ENCODE measurements around the gene COL4A6. TPM values are rescaled to one million over a fixed set of nuclear protein-coding genes. Genes with fewer than 3 reads are reported as not detected.
"Not testable (repeated sequence)": the region's sequence is repeated elsewhere in the genome, so short reads cannot be mapped to it uniquely, and the experiment has no call there.

COL4A6 gene
- total RNA-seq, 2 donors from 2014 or later, result not detected

DNA sequence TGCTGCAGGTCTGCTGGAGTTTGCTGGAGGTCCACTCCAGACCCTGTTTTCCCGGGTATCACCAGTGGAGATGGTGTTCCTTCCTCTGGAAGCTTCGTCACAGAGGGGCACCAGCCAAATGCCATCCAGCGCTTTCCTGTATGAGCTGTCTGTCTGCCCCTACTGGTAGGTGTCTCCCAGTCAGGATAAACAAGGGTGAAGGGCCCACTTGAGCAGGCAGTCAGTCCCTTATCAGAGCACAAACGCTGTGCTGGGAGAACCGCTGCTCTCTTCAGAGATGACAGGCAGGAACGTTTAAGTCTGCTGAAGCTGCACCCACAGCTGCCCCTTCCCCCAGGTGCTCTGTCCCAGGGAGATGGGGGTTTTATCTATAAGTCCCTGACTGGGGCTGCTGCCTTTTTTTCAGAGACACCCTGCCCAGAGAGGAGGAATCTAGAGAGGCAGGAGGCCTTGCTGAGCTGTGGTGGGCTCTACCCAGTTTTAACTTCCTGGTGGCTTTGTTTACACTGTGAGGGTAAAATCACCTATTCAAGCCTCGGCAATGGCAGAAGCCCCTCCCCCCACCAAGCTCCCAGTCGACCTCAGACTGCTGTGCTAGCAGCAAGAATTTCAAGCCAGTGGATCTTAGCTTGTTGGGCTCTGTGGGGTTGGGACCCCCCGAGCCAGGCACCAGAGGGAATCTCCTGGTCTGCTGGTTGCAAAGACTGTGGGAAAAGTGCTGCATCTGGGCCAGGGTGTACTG lies 47.1 kb downstream of the COL4A6 start:
- ATAC-seq; H3K4me3 Mint-ChIP-seq; DNase-seq; H3K4me1 Mint-ChIP-seq; H3K9me3 ChIP-seq (ENCODE audit: control insufficient read depth, low read length, poor library complexity, severe bottlenecking); H3K36me3 Mint-ChIP-seq (ENCODE audit: low read depth); H3K27ac Mint-ChIP-seq; H3K27me3 Mint-ChIP-seq: not testable (repeated sequence)

DNA sequence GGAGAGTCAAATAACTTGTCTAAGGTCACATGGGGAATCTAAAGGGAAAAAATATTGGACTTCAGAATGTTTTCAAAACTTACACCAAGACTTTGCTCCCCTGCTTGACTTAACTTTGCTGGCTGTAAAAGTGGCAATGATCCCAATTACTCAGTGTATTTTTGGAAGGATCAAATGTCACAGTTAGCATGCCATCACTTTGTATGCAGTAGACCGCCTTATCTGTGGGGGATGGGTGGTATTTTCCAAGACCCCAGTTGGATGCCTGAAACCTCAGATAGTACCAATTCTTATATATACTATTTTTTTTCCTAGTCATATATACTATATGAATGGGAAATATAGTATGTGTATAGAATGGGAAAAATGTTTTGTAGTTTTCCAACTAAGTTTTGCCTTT lies 53.4 kb downstream of the COL4A6 start:
- H3K4me1 Mint-ChIP-seq, result no peaks in the 10 kb centered on the region
- no peak for DNase-seq
- H3K9me3 ChIP-seq (ENCODE audit: control insufficient read depth, low read length, poor library complexity, severe bottlenecking), result no peaks in the 10 kb centered on the region
- no peaks in the 10 kb centered on the region for H3K36me3 Mint-ChIP-seq (ENCODE audit: low read depth)
- H3K4me3 Mint-ChIP-seq, result no peak overlapping the region
- no peaks in the 10 kb centered on the region for H3K27me3 Mint-ChIP-seq
- no peak overlapping the region for H3K27ac Mint-ChIP-seq
- ATAC-seq, result no peak

GRCh38 chrX:108380222-108380621 lies 58.0 kb downstream of the COL4A6 start:
- no peaks in the 10 kb centered on the region for H3K36me3 Mint-ChIP-seq (ENCODE audit: low read depth)
- H3K27me3 Mint-ChIP-seq, result no peaks in the 10 kb centered on the region
- no peak for DNase-seq
- no peaks in the 10 kb centered on the region for H3K9me3 ChIP-seq (ENCODE audit: control insufficient read depth, low read length, poor library complexity, severe bottlenecking)
- H3K4me3 Mint-ChIP-seq, result no peak overlapping the region
- no peaks in the 10 kb centered on the region for H3K4me1 Mint-ChIP-seq
- no peak overlapping the region for H3K27ac Mint-ChIP-seq
- ATAC-seq, result no peak

DNA sequence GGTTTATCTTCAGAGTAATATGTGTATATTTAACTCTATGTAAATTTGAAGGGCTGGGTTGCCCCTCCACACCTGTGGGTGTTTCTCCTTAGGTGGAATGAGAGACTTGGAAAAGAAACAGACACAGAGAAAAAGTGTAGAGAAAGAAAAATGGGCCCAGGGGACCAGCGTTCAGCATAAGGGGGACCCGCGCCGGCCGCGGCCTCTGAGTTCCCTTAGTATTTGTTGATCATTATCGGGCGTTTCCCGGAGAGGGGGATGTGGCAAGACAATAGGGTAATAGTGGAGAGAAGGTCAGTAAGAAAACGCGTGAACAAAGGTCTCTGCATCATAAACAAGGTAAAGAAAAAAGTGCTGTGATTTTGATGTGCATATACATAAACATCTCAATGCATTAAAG lies 61.4 kb downstream of the COL4A6 start:
- H3K27ac Mint-ChIP-seq; H3K4me3 Mint-ChIP-seq; H3K36me3 Mint-ChIP-seq (ENCODE audit: low read depth); H3K27me3 Mint-ChIP-seq; H3K4me1 Mint-ChIP-seq; DNase-seq; ATAC-seq; H3K9me3 ChIP-seq (ENCODE audit: control insufficient read depth, low read length, poor library complexity, severe bottlenecking): not testable (repeated sequence)

GRCh38 chrX:108375591-108375990 lies 62.6 kb downstream of the COL4A6 start:
- not testable (repeated sequence) for H3K9me3 ChIP-seq (ENCODE audit: control insufficient read depth, low read length, poor library complexity, severe bottlenecking); ATAC-seq; H3K4me3 Mint-ChIP-seq; DNase-seq; H3K36me3 Mint-ChIP-seq (ENCODE audit: low read depth); H3K4me1 Mint-ChIP-seq; H3K27ac Mint-ChIP-seq; H3K27me3 Mint-ChIP-seq

DNA sequence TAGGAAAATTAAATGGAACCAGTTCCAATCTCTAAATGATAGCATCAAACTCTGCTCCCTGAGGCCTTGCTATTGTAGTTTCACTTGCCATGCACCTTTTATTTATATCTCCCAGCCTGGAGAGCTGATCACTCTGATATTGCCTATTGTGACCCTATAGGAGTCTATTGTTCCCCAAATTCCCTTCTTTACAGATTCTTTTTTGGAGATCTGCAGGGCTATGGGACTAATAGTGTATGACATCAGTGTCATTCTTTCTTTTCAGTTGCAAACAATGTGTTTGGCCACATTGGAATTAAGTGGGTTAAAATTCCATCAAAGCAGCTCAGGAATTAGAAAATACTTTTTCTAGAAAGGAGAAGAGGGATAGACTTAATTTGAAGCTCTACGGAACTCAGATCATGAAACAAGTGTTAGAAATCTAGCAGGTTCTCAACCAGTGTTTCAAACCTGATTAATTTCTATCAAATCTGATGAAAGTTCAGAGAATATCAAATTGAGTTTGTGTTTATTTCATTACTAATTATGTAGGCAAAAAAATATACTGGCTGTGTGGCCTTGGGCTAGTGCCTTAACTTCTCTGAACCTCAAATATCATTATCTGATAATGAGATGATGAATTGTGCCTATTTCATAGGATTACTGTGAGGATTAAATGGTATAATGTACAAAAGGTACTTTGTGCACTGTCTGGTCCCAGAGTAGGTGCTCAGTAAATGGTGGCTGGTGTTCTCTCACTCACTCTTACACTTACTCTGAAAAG lies 71.4 kb downstream of the COL4A6 start:
- H3K9me3 ChIP-seq (ENCODE audit: control insufficient read depth, low read length, poor library complexity, severe bottlenecking), result no peaks in the 10 kb centered on the region
- no peaks in the 10 kb centered on the region for H3K4me1 Mint-ChIP-seq
- H3K27ac Mint-ChIP-seq, result no peak overlapping the region
- no peak for ATAC-seq
- DNase-seq, result no peak
- no peaks in the 10 kb centered on the region for H3K36me3 Mint-ChIP-seq (ENCODE audit: low read depth)
- H3K27me3 Mint-ChIP-seq, result no peaks in the 10 kb centered on the region
- no peak overlapping the region for H3K4me3 Mint-ChIP-seq

DNA sequence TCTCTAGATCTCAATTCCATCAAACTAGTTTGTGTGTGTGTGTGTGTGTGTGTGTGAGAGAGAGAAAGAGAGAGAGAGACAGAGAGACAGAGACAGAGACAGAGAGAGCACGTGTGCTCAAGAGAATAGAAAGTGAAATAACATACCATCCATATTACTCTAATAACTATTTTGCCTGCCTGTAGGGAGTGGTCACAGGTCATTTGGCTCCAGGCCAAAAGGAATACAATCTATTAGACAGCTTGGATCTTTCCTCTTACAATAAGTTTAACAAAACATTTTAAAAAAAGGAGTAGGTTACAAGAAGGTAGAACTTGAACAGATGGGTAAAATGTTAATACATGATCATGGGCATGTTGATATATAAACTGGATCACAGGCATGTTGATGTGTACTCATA lies 76.2 kb downstream of the COL4A6 start:
- no peak for DNase-seq
- ATAC-seq, result no peak
- Mint-ChIP-seq H3K4me3 (no peak overlapping the region), H3K4me1 (no peaks in the 10 kb centered on the region), H3K36me3 (ENCODE audit: low read depth) (no peaks in the 10 kb centered on the region), H3K27me3 (no peaks in the 10 kb centered on the region), H3K27ac (no peak overlapping the region)
- no peaks in the 10 kb centered on the region for H3K9me3 ChIP-seq (ENCODE audit: control insufficient read depth, low read length, poor library complexity, severe bottlenecking)

DNA sequence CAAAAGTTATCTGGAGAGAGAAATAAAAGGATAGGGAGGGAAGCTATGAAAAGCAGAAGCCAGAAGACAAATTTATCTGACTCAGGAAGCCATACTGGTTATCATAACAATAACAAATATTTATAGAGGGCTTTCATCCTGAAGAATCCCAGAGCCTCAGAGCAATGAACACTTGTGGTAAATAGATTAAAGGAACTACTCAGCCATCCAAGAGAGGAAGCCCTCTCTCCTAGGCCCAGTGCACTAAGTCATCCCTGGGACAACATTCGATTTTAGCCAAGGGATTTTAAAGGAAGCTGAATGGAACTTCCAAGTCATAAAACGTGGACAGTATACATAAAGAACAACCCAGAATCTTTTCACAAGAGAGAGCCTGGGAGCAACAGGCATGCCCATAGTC lies 76.9 kb downstream of the COL4A6 start:
- Mint-ChIP-seq H3K27me3 (no peaks in the 10 kb centered on the region), H3K4me1 (no peaks in the 10 kb centered on the region), H3K36me3 (ENCODE audit: low read depth) (no peaks in the 10 kb centered on the region), H3K4me3 (no peak overlapping the region), H3K27ac (no peak overlapping the region)
- no peak for DNase-seq
- H3K9me3 ChIP-seq (ENCODE audit: control insufficient read depth, low read length, poor library complexity, severe bottlenecking), result no peaks in the 10 kb centered on the region
- no peak for ATAC-seq

- H3K36me3 Mint-ChIP-seq (ENCODE audit: low read depth), result no peaks in the 10 kb centered on the region
- no peaks in the 10 kb centered on the region for H3K27me3 Mint-ChIP-seq
- H3K4me3 Mint-ChIP-seq, result no peak overlapping the region
- H3K4me1 Mint-ChIP-seq, result no peaks in the 10 kb centered on the region
- DNase-seq, result no peak
- no peak for ATAC-seq
- H3K27ac Mint-ChIP-seq, result no peak overlapping the region
- no peaks in the 10 kb centered on the region for H3K9me3 ChIP-seq (ENCODE audit: control insufficient read depth, low read length, poor library complexity, severe bottlenecking)
These were observed 78.2 kb downstream of the COL4A6 start for GRCh38 chrX:108359806-108360602.

- no peaks in the 10 kb centered on the region for H3K4me1 Mint-ChIP-seq
- H3K27me3 Mint-ChIP-seq, result no peaks in the 10 kb centered on the region
- DNase-seq (no peak), ATAC-seq (no peak)
- no peak overlapping the region for H3K27ac Mint-ChIP-seq
- no peaks in the 10 kb centered on the region for H3K36me3 Mint-ChIP-seq (ENCODE audit: low read depth)
- H3K4me3 Mint-ChIP-seq, result no peak overlapping the region
- no peaks in the 10 kb centered on the region for H3K9me3 ChIP-seq (ENCODE audit: control insufficient read depth, low read length, poor library complexity, severe bottlenecking)
These were observed 84.8 kb downstream of the COL4A6 start for GRCh38 chrX:108353452-108353851.

DNA sequence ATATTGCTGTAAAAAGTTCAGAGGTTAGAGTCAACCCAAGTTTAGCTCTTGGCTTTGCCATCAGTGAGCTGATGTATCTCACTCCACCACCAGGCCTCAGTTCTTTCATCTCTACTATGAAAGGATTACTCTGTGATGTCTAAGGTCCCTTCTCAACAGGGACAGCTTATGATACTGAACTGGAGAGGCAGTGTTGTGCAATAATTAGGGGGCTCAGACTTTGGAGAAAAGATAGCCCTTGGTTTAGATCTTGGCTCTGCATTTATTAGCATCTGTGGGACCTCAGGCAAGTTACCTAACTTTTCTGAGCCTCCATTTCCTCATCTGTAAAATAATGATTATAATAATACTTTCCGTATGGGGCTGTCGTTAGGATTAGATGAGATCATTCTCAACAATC lies 89.0 kb downstream of the COL4A6 start:
- no peaks in the 10 kb centered on the region for H3K36me3 Mint-ChIP-seq (ENCODE audit: low read depth)
- DNase-seq, result no peak

DNA sequence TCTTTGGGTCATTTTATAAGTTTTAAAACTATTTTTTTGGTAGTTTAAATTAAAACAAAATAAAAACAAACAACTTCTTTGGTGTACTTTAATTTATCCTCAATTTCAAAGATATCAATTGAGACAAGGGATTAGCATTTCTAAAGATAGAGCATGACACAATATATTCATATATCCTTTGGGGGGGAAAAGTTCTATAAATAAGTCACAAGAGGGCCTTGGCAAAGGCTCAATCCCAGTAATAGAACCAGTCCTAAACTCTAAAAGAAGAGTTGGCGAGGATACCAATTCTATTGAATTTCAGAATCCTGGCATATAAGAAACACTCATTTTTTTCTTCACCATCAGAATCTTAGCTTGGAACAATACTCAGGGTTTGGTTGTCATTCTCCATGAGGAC lies 89.7 kb downstream of the COL4A6 start:
- Mint-ChIP-seq H3K36me3 (ENCODE audit: low read depth) (no peaks in the 10 kb centered on the region), H3K4me1 (no peaks in the 10 kb centered on the region), H3K4me3 (no peak overlapping the region), H3K27me3 (no peaks in the 10 kb centered on the region), H3K27ac (no peak overlapping the region)
- ATAC-seq (no peak), DNase-seq (no peak)
- no peaks in the 10 kb centered on the region for H3K9me3 ChIP-seq (ENCODE audit: control insufficient read depth, low read length, poor library complexity, severe bottlenecking)

More for the DNA sequence above, 89.0 kb downstream of the COL4A6 start:
- no peaks in the 10 kb centered on the region for H3K4me1 Mint-ChIP-seq
- no peak for ATAC-seq
- no peaks in the 10 kb centered on the region for H3K9me3 ChIP-seq (ENCODE audit: control insufficient read depth, low read length, poor library complexity, severe bottlenecking)
- no peak overlapping the region for H3K27ac Mint-ChIP-seq
- no peak overlapping the region for H3K4me3 Mint-ChIP-seq
- H3K27me3 Mint-ChIP-seq, result no peaks in the 10 kb centered on the region

DNA sequence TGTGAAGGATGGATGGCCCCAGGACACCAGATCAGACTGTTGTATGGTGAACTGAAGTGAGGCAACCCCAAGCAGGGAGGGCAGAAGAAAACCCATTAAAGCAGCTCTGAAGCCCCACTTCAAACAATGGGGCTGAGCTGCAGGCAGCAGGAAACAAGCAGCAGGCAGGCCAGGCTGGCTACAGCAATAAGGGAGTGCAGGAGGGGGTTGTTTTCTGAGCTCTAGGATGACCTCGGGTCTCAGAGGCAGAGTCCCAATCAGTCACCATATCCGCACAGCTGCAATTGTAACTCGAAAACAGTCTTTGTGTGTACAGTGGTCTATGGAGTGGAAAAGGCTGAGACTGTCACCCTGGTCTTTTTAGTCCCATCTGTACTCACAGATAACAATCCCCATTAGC lies 90.4 kb downstream of the COL4A6 start:
- ATAC-seq, result no peak
- no peaks in the 10 kb centered on the region for H3K9me3 ChIP-seq (ENCODE audit: control insufficient read depth, low read length, poor library complexity, severe bottlenecking)
- no peak for DNase-seq
- no peaks in the 10 kb centered on the region for H3K27me3 Mint-ChIP-seq
- H3K4me3 Mint-ChIP-seq, result no peak overlapping the region
- no peaks in the 10 kb centered on the region for H3K4me1 Mint-ChIP-seq
- no peak overlapping the region for H3K27ac Mint-ChIP-seq
- H3K36me3 Mint-ChIP-seq (ENCODE audit: low read depth), result no peaks in the 10 kb centered on the region
